ENCODE data around the gene HMCN1. TPM values are rescaled to one million over a fixed set of nuclear protein-coding genes. Genes with fewer than 3 reads are reported as not detected.

HMCN1 gene
- total and polyA plus RNA-seq, 2 donors (not counting 1 experiment from before 2014, with no cell fraction given) = 6.8 to 21.0 TPM

DNA sequence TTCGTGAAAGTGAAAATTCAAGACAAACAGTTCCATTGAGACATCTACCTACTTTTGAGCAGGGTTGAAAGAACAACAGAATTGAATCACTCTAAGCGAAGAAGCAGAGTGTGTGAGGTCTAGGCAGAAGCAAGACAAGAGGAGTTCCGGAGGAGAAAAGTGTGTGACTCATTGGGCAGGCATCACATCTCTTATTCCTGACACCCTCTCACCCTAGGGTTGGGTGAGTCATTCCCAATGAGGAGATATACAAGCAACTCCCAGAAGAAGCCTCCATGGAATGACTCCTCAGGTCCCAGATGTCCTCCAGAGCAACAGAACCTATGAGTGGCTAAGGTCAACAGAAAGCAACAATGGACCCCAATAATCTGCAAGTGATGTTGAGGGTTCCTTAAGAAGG, 502.7 kb downstream of the HMCN1 start:
- Histone ChIP-seq H3K36me3 (ENCODE audit: control insufficient read depth, insufficient read depth, low read length) (no peaks in the 10 kb centered on the region), H4K20me1 (ENCODE audit: control insufficient read depth, extremely low read depth, insufficient read depth, low read length) (no peaks in the 10 kb centered on the region), H3K4me2 (ENCODE audit: extremely low read depth, insufficient read depth, low read length) (peak overlapping the region; percentile 8), H3K4me1 (ENCODE audit: control insufficient read depth, extremely low read depth, insufficient read depth, low read length) (peaks cover 7% of the 10 kb centered on the region), H3K27ac (ENCODE audit: insufficient read depth, low read length) (peak overlapping the region; percentile 16), H2AFZ (ENCODE audit: low read length) (no peak overlapping the region), H3K27me3 (ENCODE audit: control insufficient read depth, insufficient read depth, low read length) (no peaks in the 10 kb centered on the region), H3K9me3 (ENCODE audit: control insufficient read depth, insufficient read depth, low read depth, low read length) (no peaks in the 10 kb centered on the region), H3K9ac (ENCODE audit: insufficient read depth, low read length) (no peak overlapping the region), H3K4me3 (replicated peaks in 1 of 4; ENCODE audit: control extremely low read depth in 1 of 4, insufficient read depth in 1 of 4, low read depth in 3 of 4, low read length in 4 of 4) (no peak overlapping the region), H3K79me2 (ENCODE audit: control insufficient read depth, insufficient read depth, low read length) (no peaks in the 10 kb centered on the region)
- peak; percentile 67 to 96 for DNase-seq (ENCODE audit: low read depth in 2 of 2)
- TF ChIP-seq EZH2 (IDR thresholded peaks at IDR 0.05; ENCODE audit: low read length, missing control alignments) = no peak
- TF ChIP-seq, protein P1, sequence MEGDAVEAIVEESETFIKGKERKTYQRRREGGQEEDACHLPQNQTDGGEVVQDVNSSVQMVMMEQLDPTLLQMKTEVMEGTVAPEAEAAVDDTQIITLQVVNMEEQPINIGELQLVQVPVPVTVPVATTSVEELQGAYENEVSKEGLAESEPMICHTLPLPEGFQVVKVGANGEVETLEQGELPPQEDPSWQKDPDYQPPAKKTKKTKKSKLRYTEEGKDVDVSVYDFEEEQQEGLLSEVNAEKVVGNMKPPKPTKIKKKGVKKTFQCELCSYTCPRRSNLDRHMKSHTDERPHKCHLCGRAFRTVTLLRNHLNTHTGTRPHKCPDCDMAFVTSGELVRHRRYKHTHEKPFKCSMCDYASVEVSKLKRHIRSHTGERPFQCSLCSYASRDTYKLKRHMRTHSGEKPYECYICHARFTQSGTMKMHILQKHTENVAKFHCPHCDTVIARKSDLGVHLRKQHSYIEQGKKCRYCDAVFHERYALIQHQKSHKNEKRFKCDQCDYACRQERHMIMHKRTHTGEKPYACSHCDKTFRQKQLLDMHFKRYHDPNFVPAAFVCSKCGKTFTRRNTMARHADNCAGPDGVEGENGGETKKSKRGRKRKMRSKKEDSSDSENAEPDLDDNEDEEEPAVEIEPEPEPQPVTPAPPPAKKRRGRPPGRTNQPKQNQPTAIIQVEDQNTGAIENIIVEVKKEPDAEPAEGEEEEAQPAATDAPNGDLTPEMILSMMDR (conservative IDR thresholded peaks at IDR 0.05 in 1 of 2, IDR thresholded peaks at IDR 0.05 in 1 of 2; ENCODE audit: low read depth in 1 of 2, low read length in 2 of 2) = no peak

DNA sequence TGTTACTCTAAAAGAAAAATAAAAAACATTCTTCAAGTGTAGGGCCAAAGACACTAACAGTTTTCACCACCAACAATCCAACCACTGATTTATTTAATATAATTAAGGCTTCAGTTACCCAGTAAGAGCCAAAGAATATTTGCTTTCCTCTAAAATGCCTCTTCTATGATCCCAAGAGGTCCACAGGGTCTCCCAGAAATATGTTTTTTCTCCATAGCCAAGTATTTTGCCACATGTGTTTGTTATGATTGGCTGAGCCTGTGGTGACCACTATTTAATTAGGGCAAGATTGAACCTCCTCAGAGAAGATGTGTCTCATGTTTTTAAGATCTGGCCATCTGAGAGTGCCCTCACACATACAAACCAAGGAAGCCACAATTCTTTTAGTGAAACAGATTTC, 505.0 kb downstream of the HMCN1 start:
- peak; percentile 23 to 35 for DNase-seq (ENCODE audit: low read depth in 2 of 2)
- Histone ChIP-seq H2AFZ (ENCODE audit: low read length) (no peak overlapping the region), H3K4me2 (ENCODE audit: extremely low read depth, insufficient read depth, low read length) (no peak overlapping the region), H3K79me2 (ENCODE audit: control insufficient read depth, insufficient read depth, low read length) (no peaks in the 10 kb centered on the region), H3K9me3 (ENCODE audit: control insufficient read depth, insufficient read depth, low read depth, low read length) (no peaks in the 10 kb centered on the region), H3K36me3 (ENCODE audit: control insufficient read depth, insufficient read depth, low read length) (no peaks in the 10 kb centered on the region), H4K20me1 (ENCODE audit: control insufficient read depth, extremely low read depth, insufficient read depth, low read length) (no peaks in the 10 kb centered on the region), H3K4me1 (ENCODE audit: control insufficient read depth, extremely low read depth, insufficient read depth, low read length) (peaks cover 7% of the 10 kb centered on the region), H3K9ac (ENCODE audit: insufficient read depth, low read length) (no peak overlapping the region), H3K4me3 (replicated peaks in 1 of 4; ENCODE audit: control extremely low read depth in 1 of 4, insufficient read depth in 1 of 4, low read depth in 3 of 4, low read length in 4 of 4) (no peak overlapping the region), H3K27ac (ENCODE audit: insufficient read depth, low read length) (no peak overlapping the region), H3K27me3 (ENCODE audit: control insufficient read depth, insufficient read depth, low read length) (no peaks in the 10 kb centered on the region)
- TF ChIP-seq, protein P1 (conservative IDR thresholded peaks at IDR 0.05 in 1 of 2, IDR thresholded peaks at IDR 0.05 in 1 of 2; ENCODE audit: low read depth in 1 of 2, low read length in 2 of 2) = no peak
- no peak for TF ChIP-seq EZH2 (IDR thresholded peaks at IDR 0.05; ENCODE audit: low read length, missing control alignments)

DNA sequence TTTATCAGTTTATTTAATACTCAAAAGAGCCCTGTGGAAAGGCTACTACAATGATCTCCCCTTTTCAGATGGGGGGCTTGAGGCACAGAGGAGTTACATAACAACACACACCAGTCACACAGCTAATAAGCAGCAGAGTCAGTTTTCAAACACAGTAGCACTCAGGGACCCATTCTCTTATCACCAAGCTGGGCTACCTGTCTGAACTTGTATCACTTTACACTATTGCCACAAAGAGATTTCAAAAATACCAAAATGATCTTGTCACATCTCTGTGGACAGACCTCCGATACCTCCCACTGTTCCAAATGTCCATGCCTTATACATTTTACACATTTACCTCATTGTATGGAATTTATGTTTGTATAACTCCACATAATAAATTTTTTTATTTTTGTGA, 506.2 kb downstream of the HMCN1 start:
- Histone ChIP-seq H3K79me2 (ENCODE audit: control insufficient read depth, insufficient read depth, low read length) (no peaks in the 10 kb centered on the region), H4K20me1 (ENCODE audit: control insufficient read depth, extremely low read depth, insufficient read depth, low read length) (no peaks in the 10 kb centered on the region), H3K9ac (ENCODE audit: insufficient read depth, low read length) (no peak overlapping the region), H2AFZ (ENCODE audit: low read length) (no peak overlapping the region), H3K4me2 (ENCODE audit: extremely low read depth, insufficient read depth, low read length) (no peak overlapping the region), H3K27me3 (ENCODE audit: control insufficient read depth, insufficient read depth, low read length) (no peaks in the 10 kb centered on the region), H3K9me3 (ENCODE audit: control insufficient read depth, insufficient read depth, low read depth, low read length) (no peaks in the 10 kb centered on the region), H3K27ac (ENCODE audit: insufficient read depth, low read length) (no peak overlapping the region), H3K4me1 (ENCODE audit: control insufficient read depth, extremely low read depth, insufficient read depth, low read length) (peaks cover 7% of the 10 kb centered on the region), H3K36me3 (ENCODE audit: control insufficient read depth, insufficient read depth, low read length) (no peaks in the 10 kb centered on the region), H3K4me3 (replicated peaks in 1 of 4; ENCODE audit: control extremely low read depth in 1 of 4, insufficient read depth in 1 of 4, low read depth in 3 of 4, low read length in 4 of 4) (no peak overlapping the region)
- no peak for DNase-seq (ENCODE audit: low read depth in 2 of 2)
- TF ChIP-seq, protein P1 (conservative IDR thresholded peaks at IDR 0.05 in 1 of 2, IDR thresholded peaks at IDR 0.05 in 1 of 2; ENCODE audit: low read depth in 1 of 2, low read length in 2 of 2) = no peak
- TF ChIP-seq EZH2 (IDR thresholded peaks at IDR 0.05; ENCODE audit: low read length, missing control alignments) = no peak
